A673 (cell line): ENCODE results near the gene MYO7B. TPM values are rescaled to one million over a fixed set of nuclear protein-coding genes. Genes with fewer than 3 reads are reported as not detected.

Experiments used
- BruUV-seq: library from RNA; stranded (reverse); fragments of 400-500 nt; replicated peaks from 2 replicates; lab custom pipeline; 2021; lab: Mats Ljungman, UMichigan
- CTCF ChIA-PET: fragments of 300-600 bp; sonication (Branson Sonifier 250); formaldehyde crosslinking; loops from one replicate; lab custom pipeline; 2022; ENCODE audit warnings: antibody characterized with exemption; lab: Charles Lee
- POLR2A ChIA-PET: fragments of 300-600 bp; sonication (Branson Sonifier 250); formaldehyde crosslinking; loops from one replicate; lab custom pipeline; 2022; ENCODE audit warnings: antibody characterized with exemption; ENCODE audit not compliant: low non-redundant PET; lab: Charles Lee
- DNase-seq: peaks from one replicate; pipeline ENCODE4 v3.0.0-alpha.2; 2015; ENCODE audit warnings: low spot score
- H3K27ac ChIP-seq: fragments of 200-600 bp; sonication (generic); 2 replicates; pipeline ENCODE4 v1.5.1; 2016; ENCODE audit warnings: mixed run types, low read depth, mild to moderate bottlenecking, mixed read lengths, antibody characterized with exemption, low read length; ENCODE audit not compliant: poor library complexity, severe bottlenecking
- H3K27me3 ChIP-seq: fragments of 200-600 bp; sonication (generic); replicated peaks from 2 replicates; pipeline ENCODE4 v1.6.1; 2017; ENCODE audit warnings: mixed run types, low read depth, mild to moderate bottlenecking, mixed read lengths, antibody characterized with exemption, low read length; ENCODE audit not compliant: insufficient read depth, poor library complexity
- H3K36me3 ChIP-seq: fragments of 200-600 bp; sonication (generic); 2 replicates; pipeline ENCODE4 v1.6.1; 2016; ENCODE audit warnings: mixed run types, mild to moderate bottlenecking, mixed read lengths, antibody characterized with exemption, low read length; ENCODE audit not compliant: insufficient read depth, poor library complexity, severe bottlenecking
- H3K4me1 ChIP-seq: fragments of 200-600 bp; sonication (generic); 2 replicates; pipeline ENCODE4 v1.6.1; 2017; ENCODE audit warnings: mixed run types, mild to moderate bottlenecking, mixed read lengths, antibody characterized with exemption, low read length; ENCODE audit not compliant: insufficient read depth, poor library complexity, severe bottlenecking
- H3K4me3 ChIP-seq: fragments of 200-600 bp; sonication (generic); 2 replicates; pipeline ENCODE4 v1.5.1; 2016; ENCODE audit warnings: low read depth, mixed run types, mild to moderate bottlenecking, mixed read lengths, low read length; ENCODE audit not compliant: poor library complexity, severe bottlenecking
- H3K9me3 ChIP-seq: fragments of 200-600 bp; sonication (generic); 2 replicates; pipeline ENCODE4 v1.6.1; 2016; ENCODE audit warnings: mixed run types, low read depth, mild to moderate bottlenecking, mixed read lengths, antibody characterized with exemption, low read length; ENCODE audit not compliant: poor library complexity, severe bottlenecking
- EZH2 ChIP-seq: fragments of 200-600 bp; sonication (generic); IDR thresholded peaks from 2 replicates; pipeline ENCODE4 v1.6.1; 2017; ENCODE audit warnings: borderline replicate concordance, low read depth, mild to moderate bottlenecking, mixed read lengths, antibody characterized with exemption, low read length; ENCODE audit not compliant: poor library complexity, severe bottlenecking
- intact Hi-C: fragments of 100-400 bp; cut with micrococcal nuclease; formaldehyde crosslinking; loops from one replicate; pipeline ENCODE4 v1.10.0; 2022; ENCODE audit not compliant: unreplicated experiment
- total RNA-seq: library from RNA; stranded (reverse); gene quantifications from 2 replicates; pipeline ENCODE4 v1.2.3, GENCODE V29; 2021
- TF ChIP-seq, protein P1 (sequence below): fragments of 300-800, 200-600 bp; sonication (generic); conservative IDR thresholded peaks from 2 replicates; pipeline ENCODE4 v1.5.1; 2017; ENCODE audit warnings: low read depth, mild to moderate bottlenecking, antibody characterized with exemption, low read length, moderate library complexity, mixed read lengths

MYO7B gene
- total RNA-seq, 1 experiment from 2014 or later = 0.24 TPM

GRCh38 chr2:127643439-127644065, 108.1 kb downstream of the MYO7B start:
- Histone ChIP-seq H3K36me3 (no peaks in the 10 kb centered on the region), H3K4me1 (no peaks in the 10 kb centered on the region), H3K9me3 (no peaks in the 10 kb centered on the region), H3K27ac (no peak overlapping the region), H3K27me3 (no peaks in the 10 kb centered on the region), H3K4me3 (no peak overlapping the region)
- CTCF ChIA-PET = no interaction called here
- no peak for DNase-seq
- intact Hi-C loops = no loop called here
- TF ChIP-seq EZH2 = no peak
- TF ChIP-seq, protein P1, sequence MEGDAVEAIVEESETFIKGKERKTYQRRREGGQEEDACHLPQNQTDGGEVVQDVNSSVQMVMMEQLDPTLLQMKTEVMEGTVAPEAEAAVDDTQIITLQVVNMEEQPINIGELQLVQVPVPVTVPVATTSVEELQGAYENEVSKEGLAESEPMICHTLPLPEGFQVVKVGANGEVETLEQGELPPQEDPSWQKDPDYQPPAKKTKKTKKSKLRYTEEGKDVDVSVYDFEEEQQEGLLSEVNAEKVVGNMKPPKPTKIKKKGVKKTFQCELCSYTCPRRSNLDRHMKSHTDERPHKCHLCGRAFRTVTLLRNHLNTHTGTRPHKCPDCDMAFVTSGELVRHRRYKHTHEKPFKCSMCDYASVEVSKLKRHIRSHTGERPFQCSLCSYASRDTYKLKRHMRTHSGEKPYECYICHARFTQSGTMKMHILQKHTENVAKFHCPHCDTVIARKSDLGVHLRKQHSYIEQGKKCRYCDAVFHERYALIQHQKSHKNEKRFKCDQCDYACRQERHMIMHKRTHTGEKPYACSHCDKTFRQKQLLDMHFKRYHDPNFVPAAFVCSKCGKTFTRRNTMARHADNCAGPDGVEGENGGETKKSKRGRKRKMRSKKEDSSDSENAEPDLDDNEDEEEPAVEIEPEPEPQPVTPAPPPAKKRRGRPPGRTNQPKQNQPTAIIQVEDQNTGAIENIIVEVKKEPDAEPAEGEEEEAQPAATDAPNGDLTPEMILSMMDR = no peak
- POLR2A ChIA-PET = no interaction called here
- BruUV-seq = no TSS peak

GRCh38 chr2:127644066-127645025, 108.9 kb downstream of the MYO7B start:
- Histone ChIP-seq H3K36me3 (no peaks in the 10 kb centered on the region), H3K27me3 (no peaks in the 10 kb centered on the region), H3K9me3 (no peaks in the 10 kb centered on the region), H3K27ac (no peak overlapping the region), H3K4me3 (no peak overlapping the region), H3K4me1 (peaks cover 2% of the 10 kb centered on the region)
- TF ChIP-seq, protein P1 = no peak
- TF ChIP-seq EZH2 = no peak
- POLR2A ChIA-PET = no interaction called here
- intact Hi-C loops = no loop called here
- CTCF ChIA-PET = interaction anchor here (0.5 kb wide), 1 partner anchor 233 kb away, joined by 4 read pairs; no protein-coding TSS in a partner anchor
- no TSS peak for BruUV-seq
- no peak for DNase-seq

- no peaks in the 10 kb centered on the region for H3K36me3 ChIP-seq
- intact Hi-C loops = no loop called here
- POLR2A ChIA-PET = no interaction called here
- CTCF ChIA-PET = interaction anchor here (0.5 kb wide), 1 partner anchor 232 kb away, joined by 4 read pairs; no protein-coding TSS in a partner anchor
- H3K9me3 ChIP-seq = no peaks in the 10 kb centered on the region
- TF ChIP-seq EZH2 = no peak
- TF ChIP-seq, protein P1 = no peak
- H3K4me3 ChIP-seq = no peak overlapping the region
- no peaks in the 10 kb centered on the region for H3K27me3 ChIP-seq
- no peak overlapping the region for H3K27ac ChIP-seq
- no peak for DNase-seq
- no TSS peak for BruUV-seq
- peaks cover 5% of the 10 kb centered on the region for H3K4me1 ChIP-seq
Measured at GRCh38 chr2:127645026-127645394, 109.5 kb downstream of the MYO7B start.
